ENCODE measurements around the gene LSMEM2.
"Not testable (repeated sequence)": the region's sequence is repeated elsewhere in the genome, so short reads cannot be mapped to it uniquely, and the experiment has no call there.

LSMEM2 gene

DNA sequence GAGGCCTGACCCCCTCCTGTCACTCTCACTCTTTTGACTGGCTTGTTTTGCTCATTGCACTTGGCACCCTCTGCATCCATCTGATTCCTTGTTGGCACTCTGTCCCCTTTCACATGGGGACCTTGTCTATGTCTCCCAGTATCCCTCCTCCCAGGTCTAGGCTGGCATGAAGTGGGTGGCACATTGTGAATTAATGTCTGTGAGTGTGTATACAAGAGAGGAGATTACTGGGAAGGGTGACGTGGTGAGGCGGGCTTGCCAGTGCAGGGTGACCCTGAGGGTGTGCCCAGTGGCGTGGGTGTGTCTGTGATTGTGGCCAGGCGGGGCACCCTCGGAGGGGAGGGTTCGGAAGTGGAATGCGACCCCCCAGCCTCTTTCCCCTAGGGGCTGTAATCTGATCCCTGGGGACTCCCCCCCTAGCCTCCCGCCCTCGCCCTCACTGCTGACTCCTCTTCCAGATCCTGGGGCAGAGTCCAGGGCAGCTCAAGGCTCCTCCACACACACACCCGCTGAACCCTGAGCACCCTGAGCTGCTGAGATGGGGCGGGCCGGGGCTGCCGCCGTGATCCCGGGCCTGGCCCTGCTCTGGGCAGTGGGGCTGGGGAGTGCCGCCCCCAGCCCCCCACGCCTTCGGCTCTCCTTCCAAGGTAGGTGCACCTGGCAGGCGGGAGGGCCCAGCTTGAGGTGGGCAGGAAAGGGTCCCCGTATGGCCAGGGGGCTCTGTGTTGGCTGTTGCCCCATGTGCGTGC, 10.0 kb upstream of the LSMEM2 start, which contains the start of gene SEMA3B:
Gene SEMA3B, plus strand, starts transcription at position 445 of the 749 bp plus-strand sequence. Its CDS starts 94 bp downstream, at position 539.
- H3K4me1 Mint-ChIP-seq: peaks cover 85% of the 10 kb centered on the region
- DNase-seq: peak; percentile 48

DNA sequence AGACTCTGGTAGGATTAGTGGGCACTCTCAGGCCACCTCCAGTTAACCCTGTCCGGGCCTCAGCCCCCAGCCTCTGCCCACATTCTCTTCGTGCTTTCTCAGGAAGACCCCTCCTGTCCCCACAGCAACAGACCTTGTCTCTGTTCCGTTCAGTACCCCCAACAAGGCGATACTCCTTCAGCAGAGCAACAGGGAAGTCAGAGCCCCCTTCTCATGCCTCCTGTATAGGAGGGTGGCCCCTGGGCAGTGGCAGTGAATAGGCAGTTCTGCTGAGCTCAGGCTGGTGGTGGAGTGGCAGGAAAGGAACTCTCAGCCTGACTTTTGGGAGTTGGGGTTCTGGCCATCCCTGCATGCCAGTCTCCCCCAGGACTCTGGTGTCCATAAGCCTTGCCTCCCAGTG, 9.4 kb upstream of the LSMEM2 start:
- no peaks in the 10 kb centered on the region for H3K9me3 Mint-ChIP-seq
- peak overlapping the region; percentile 65 for H3K4me3 Mint-ChIP-seq
- H3K36me3 Mint-ChIP-seq (ENCODE audit: low read depth): no peaks in the 10 kb centered on the region
- TF ChIP-seq, protein P1, sequence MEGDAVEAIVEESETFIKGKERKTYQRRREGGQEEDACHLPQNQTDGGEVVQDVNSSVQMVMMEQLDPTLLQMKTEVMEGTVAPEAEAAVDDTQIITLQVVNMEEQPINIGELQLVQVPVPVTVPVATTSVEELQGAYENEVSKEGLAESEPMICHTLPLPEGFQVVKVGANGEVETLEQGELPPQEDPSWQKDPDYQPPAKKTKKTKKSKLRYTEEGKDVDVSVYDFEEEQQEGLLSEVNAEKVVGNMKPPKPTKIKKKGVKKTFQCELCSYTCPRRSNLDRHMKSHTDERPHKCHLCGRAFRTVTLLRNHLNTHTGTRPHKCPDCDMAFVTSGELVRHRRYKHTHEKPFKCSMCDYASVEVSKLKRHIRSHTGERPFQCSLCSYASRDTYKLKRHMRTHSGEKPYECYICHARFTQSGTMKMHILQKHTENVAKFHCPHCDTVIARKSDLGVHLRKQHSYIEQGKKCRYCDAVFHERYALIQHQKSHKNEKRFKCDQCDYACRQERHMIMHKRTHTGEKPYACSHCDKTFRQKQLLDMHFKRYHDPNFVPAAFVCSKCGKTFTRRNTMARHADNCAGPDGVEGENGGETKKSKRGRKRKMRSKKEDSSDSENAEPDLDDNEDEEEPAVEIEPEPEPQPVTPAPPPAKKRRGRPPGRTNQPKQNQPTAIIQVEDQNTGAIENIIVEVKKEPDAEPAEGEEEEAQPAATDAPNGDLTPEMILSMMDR (IDR thresholded peaks at IDR 0.05): no peak
- H3K4me1 Mint-ChIP-seq: peaks cover 84% of the 10 kb centered on the region
- no peak for DNase-seq
- H3K27ac Mint-ChIP-seq: peak overlapping the region; percentile 64
- peaks cover 19% of the 10 kb centered on the region for H3K27me3 Mint-ChIP-seq (ENCODE audit: low read depth, poor library complexity)

More for the DNA sequence above, 10.0 kb upstream of the LSMEM2 start, which contains the start of gene SEMA3B:
- TF ChIP-seq, protein P1 (IDR thresholded peaks at IDR 0.05): no peak
- peak within 1 kb of the TSS; percentile 91 for H3K27ac Mint-ChIP-seq
- peak within 1 kb of the TSS; percentile 80 for H3K4me3 Mint-ChIP-seq
- peaks cover 13% of the 10 kb centered on the region for H3K27me3 Mint-ChIP-seq (ENCODE audit: low read depth, poor library complexity)
- H3K9me3 Mint-ChIP-seq: no peaks in the 10 kb centered on the region
- no peaks in the 10 kb centered on the region for H3K36me3 Mint-ChIP-seq (ENCODE audit: low read depth)

DNA sequence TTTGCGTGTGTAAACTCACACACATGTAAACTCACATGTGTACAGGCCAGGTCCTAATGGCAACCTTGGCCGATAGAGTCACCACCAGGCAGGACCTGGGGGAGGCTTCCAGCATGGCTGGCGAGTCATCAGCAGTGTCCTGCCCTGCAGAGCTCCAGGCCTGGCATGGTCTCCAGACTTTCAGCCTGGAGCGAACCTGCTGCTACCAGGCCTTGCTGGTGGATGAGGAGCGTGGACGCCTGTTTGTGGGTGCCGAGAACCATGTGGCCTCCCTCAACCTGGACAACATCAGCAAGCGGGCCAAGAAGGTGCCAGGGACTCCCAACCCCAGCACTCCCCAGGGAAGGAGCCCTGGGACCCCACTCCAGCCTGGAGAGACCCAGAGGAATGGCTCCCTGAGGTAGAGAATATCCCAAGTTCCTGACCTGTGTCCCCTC, 8.9 kb upstream of the LSMEM2 start:
- no peaks in the 10 kb centered on the region for H3K36me3 Mint-ChIP-seq (ENCODE audit: low read depth)
- no peaks in the 10 kb centered on the region for H3K9me3 Mint-ChIP-seq
- no peak overlapping the region for H3K27ac Mint-ChIP-seq
- H3K4me3 Mint-ChIP-seq: no peak overlapping the region
- peaks cover 24% of the 10 kb centered on the region for H3K27me3 Mint-ChIP-seq (ENCODE audit: low read depth, poor library complexity)
- peaks cover 83% of the 10 kb centered on the region for H3K4me1 Mint-ChIP-seq
- DNase-seq: no peak
- TF ChIP-seq, protein P1 (IDR thresholded peaks at IDR 0.05): no peak

DNA sequence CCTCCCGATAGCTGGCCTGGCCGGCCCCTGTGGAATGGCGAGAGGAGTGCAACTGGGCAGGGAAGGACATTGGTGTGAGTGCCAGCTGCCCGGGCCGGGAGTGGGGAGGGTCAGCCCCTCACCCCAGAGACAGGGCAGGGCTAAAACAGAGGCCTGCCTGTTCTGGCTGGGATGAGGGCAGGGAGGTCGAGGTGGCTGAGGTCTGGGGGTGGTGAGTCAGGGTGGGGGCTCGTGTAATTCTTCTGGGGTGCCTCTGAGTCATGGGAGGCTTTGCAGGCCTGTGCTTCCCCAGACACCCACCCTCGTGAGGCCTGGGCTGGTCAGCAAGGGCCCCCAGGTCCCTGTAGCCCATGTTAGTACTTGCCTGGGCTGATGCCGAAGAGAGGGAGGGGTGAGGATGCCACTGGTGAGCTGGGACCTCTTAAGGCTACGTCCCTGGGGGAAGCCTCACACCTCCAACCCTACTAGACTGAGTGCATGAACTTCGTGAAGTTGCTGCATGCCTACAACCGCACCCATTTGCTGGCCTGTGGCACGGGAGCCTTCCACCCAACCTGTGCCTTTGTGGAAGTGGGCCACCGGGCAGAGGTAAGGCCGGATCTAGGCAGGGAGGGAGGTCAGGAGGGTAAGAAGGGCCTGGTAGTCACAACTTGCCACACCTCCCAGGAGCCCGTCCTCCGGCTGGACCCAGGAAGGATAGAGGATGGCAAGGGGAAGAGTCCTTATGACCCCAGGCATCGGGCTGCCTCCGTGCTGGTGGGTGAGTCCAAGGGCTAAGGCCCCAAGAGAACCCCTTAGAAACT, 8.3 kb upstream of the LSMEM2 start:
- peaks cover 83% of the 10 kb centered on the region for H3K4me1 Mint-ChIP-seq
- no peak overlapping the region for H3K4me3 Mint-ChIP-seq
- DNase-seq: no peak
- no peaks in the 10 kb centered on the region for H3K36me3 Mint-ChIP-seq (ENCODE audit: low read depth)
- no peaks in the 10 kb centered on the region for H3K9me3 Mint-ChIP-seq
- no peak overlapping the region for H3K27ac Mint-ChIP-seq
- H3K27me3 Mint-ChIP-seq (ENCODE audit: low read depth, poor library complexity): peaks cover 31% of the 10 kb centered on the region
- TF ChIP-seq, protein P1 (IDR thresholded peaks at IDR 0.05): no peak

DNA sequence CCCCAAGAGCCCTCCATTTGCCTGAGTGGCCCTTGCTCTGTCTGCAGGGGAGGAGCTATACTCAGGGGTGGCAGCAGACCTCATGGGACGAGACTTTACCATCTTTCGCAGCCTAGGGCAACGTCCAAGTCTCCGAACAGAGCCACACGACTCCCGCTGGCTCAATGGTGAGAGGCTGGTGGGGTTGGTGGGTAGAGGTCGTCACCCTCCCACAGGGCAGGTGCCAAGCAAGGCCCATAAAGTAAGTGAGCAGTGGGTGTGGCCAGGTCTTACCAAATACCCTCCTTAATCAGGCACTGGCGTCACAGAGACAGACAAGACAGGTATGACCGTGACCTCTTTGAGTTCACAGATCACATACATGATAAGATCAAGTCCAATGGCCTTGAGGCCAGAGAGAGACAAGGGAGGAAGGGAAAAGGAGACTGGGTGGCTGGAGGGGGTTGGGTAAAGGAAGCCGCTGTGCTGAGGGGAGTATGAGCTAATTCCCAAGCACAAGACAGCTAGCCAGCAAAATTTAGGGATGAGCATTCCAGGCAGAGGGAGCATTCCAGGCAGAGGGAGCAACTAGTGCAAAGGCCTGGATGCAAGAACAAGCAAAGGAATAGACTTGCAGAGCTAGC, 7.5 kb upstream of the LSMEM2 start:
- H3K9me3 Mint-ChIP-seq: no peaks in the 10 kb centered on the region
- H3K27ac Mint-ChIP-seq: peak overlapping the region; percentile 54
- H3K36me3 Mint-ChIP-seq (ENCODE audit: low read depth): no peaks in the 10 kb centered on the region
- peak overlapping the region; percentile 59 for H3K4me3 Mint-ChIP-seq
- no peak for DNase-seq
- TF ChIP-seq, protein P1 (IDR thresholded peaks at IDR 0.05): no peak
- H3K4me1 Mint-ChIP-seq: peaks cover 80% of the 10 kb centered on the region
- H3K27me3 Mint-ChIP-seq (ENCODE audit: low read depth, poor library complexity): peaks cover 35% of the 10 kb centered on the region

DNA sequence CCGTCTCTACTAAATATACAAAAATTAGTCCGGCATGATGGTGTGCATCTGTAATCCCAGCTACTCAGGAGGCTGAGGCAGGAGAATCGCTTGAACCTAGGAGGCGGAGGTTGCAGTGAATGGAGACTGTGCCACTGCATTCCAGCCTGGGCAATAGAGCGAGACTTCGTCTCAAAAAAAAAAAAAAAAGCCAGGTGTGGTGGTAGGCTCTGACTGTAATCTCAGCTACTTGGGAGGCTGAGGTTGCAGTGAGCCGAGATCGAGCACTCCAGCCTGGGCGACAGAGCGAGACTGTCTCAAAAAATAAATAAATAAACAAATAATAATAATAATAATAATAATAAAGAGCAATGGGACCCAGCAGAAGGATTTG, 6.4 kb upstream of the LSMEM2 start:
- not testable (repeated sequence) for H3K27ac Mint-ChIP-seq; DNase-seq; H3K9me3 Mint-ChIP-seq; H3K36me3 Mint-ChIP-seq (ENCODE audit: low read depth)
- Mint-ChIP-seq H3K4me3 (peak overlapping the region; percentile 76), H3K27me3 (ENCODE audit: low read depth, poor library complexity) (peaks cover 37% of the 10 kb centered on the region), H3K4me1 (peaks cover 69% of the 10 kb centered on the region)
